Activated CD8-positive, alpha-beta T cell treated with anti-CD3 and anti-CD28 coated beads for 36 hours (primary cell): ENCODE measurements around the gene HELZ2. TPM values are rescaled to one million over a fixed set of nuclear protein-coding genes. Genes with fewer than 3 reads are reported as not detected.

Experiments
- ATAC-seq: fragments of 200-7000 bp; cut with Tn5 transposase; one replicate; pipeline ENCODE4 v1.10.0; 2021; ENCODE audit warnings: mild to moderate bottlenecking, moderate library complexity
- CTCF ChIA-PET: fragments of 350-600 bp; sonication (Branson Sonifier 250); formaldehyde crosslinking; loops from one replicate; lab custom pipeline; 2021; ENCODE audit warnings: antibody characterized with exemption; lab: Charles Lee
- POLR2A ChIA-PET: fragments of 350-600 bp; sonication (Branson Sonifier 250); formaldehyde crosslinking; loops from one replicate; lab custom pipeline; 2021; ENCODE audit warnings: antibody characterized with exemption; lab: Charles Lee
- DNase-seq: peaks from one replicate; pipeline ENCODE4 v3.0.0-alpha.2; 2020
- H3K27ac Mint-ChIP-seq: one replicate; pipeline ENCODE4 v1.8.0; 2021; ENCODE audit warnings: mild to moderate bottlenecking, mixed read lengths
- H3K27me3 Mint-ChIP-seq: one replicate; pipeline ENCODE4 v1.8.0; 2021; ENCODE audit warnings: mixed read lengths
- H3K36me3 Mint-ChIP-seq: one replicate; pipeline ENCODE4 v1.8.0; 2021; ENCODE audit warnings: low read depth, mixed read lengths
- H3K4me1 Mint-ChIP-seq: one replicate; pipeline ENCODE4 v1.8.0; 2021; ENCODE audit warnings: low read depth, mixed read lengths
- H3K4me3 Mint-ChIP-seq: one replicate; pipeline ENCODE4 v1.8.0; 2021; ENCODE audit warnings: mild to moderate bottlenecking, moderate library complexity, mixed read lengths
- H3K9me3 Mint-ChIP-seq: one replicate; pipeline ENCODE4 v1.8.0; 2021; ENCODE audit warnings: mixed read lengths
- intact Hi-C: fragments of 100-400 bp; cut with micrococcal nuclease; formaldehyde crosslinking; loops from one replicate; pipeline ENCODE4 v1.10.0; 2022
- total RNA-seq, 2 experiments: library from RNA; stranded (reverse); gene quantifications; one replicate each; pipeline ENCODE4 v1.2.3, GENCODE V29; 2021
- TF ChIP-seq, protein P1 (sequence below): fragments of 200-600 bp; IDR thresholded peaks from one replicate; pipeline ENCODE4 v1.8.0; 2022; ENCODE audit warnings: antibody characterized with exemption, mild to moderate bottlenecking

HELZ2 gene
- total RNA-seq, 2 experiments from 2014 or later: 14.3 to 17.6 TPM

DNA sequence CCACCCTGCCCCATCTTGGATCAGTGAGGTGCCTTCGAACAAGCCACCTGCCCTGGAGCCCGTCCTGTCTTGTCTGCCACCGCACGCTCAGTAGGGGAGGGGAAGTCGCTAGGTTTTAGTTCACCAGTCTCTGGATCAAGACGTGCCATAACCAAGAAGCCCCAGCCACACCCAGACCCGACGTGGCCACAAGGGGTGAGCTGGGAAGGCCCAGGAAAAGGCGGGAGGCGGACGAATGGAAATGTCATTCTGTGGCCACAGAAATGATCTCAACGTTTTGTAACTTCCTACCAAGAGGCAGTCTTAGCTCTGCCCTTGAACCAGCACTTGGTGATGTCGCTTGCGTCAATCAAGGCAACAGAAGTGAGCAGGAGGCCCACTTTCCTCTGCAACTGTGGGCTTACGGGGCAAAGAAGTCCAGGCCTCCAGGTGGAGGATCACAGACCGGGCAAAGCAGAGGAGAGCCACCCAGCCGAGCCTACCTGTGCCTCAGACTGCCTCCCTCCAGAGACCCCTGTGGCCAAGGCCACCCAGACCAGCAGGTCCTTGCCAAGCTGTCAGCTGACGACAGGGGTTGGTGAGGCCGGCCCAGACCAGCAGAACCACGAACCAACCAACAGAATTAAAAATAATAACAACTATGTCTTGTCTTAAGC lies 38.4 kb upstream of the HELZ2 start:
- TF ChIP-seq, protein P1, sequence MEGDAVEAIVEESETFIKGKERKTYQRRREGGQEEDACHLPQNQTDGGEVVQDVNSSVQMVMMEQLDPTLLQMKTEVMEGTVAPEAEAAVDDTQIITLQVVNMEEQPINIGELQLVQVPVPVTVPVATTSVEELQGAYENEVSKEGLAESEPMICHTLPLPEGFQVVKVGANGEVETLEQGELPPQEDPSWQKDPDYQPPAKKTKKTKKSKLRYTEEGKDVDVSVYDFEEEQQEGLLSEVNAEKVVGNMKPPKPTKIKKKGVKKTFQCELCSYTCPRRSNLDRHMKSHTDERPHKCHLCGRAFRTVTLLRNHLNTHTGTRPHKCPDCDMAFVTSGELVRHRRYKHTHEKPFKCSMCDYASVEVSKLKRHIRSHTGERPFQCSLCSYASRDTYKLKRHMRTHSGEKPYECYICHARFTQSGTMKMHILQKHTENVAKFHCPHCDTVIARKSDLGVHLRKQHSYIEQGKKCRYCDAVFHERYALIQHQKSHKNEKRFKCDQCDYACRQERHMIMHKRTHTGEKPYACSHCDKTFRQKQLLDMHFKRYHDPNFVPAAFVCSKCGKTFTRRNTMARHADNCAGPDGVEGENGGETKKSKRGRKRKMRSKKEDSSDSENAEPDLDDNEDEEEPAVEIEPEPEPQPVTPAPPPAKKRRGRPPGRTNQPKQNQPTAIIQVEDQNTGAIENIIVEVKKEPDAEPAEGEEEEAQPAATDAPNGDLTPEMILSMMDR: no peak
- intact Hi-C loops: no loop called here
- H3K27me3 Mint-ChIP-seq: no peaks in the 10 kb centered on the region
- H3K9me3 Mint-ChIP-seq: no peaks in the 10 kb centered on the region
- no peak for DNase-seq
- no peak overlapping the region for H3K27ac Mint-ChIP-seq
- H3K4me3 Mint-ChIP-seq: no peak overlapping the region
- ATAC-seq: no peak
- CTCF ChIA-PET: interaction anchor here (0.7 kb wide), 1 partner anchor 139 kb away, joined by 3 read pairs; no protein-coding TSS in a partner anchor
- POLR2A ChIA-PET: interaction anchor here (0.6 to 1.0 kb wide), 2 partner anchors 39 to 878 kb away, joined by 3 read pairs; no protein-coding TSS in a partner anchor
- H3K4me1 Mint-ChIP-seq: no peaks in the 10 kb centered on the region
- peaks cover 9% of the 10 kb centered on the region for H3K36me3 Mint-ChIP-seq

DNA sequence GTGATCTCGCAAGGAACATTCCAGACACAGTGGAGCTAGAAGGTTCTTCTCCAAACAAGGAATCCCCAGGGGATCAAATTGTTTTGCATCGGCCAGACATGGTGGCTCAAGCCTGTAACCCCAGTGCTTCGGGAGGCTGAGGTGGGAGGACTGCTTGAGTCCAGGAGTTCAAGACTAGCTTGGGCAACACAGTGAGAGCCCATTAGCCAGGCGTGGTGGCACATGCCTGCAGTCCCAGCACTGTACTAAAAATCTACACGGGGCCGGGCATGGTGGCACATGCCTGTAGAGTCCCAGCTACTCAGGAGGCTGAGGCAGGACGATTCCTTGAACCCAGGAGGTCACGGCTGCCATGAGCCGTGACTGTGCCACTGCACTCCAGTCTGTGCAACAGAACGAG lies 37.6 kb upstream of the HELZ2 start:
- TF ChIP-seq, protein P1: no peak
- Mint-ChIP-seq H3K4me3 (no peak overlapping the region), H3K36me3 (peaks cover 13% of the 10 kb centered on the region), H3K27me3 (no peaks in the 10 kb centered on the region), H3K27ac (no peak overlapping the region), H3K4me1 (peaks cover 2% of the 10 kb centered on the region), H3K9me3 (no peaks in the 10 kb centered on the region)
- DNase-seq (no peak), ATAC-seq (no peak)
- CTCF ChIA-PET: no interaction called here
- intact Hi-C loops: no loop called here
- POLR2A ChIA-PET: interaction anchor here (0.6 kb wide), 1 partner anchor 877 kb away, joined by 3 read pairs; no protein-coding TSS in a partner anchor

DNA sequence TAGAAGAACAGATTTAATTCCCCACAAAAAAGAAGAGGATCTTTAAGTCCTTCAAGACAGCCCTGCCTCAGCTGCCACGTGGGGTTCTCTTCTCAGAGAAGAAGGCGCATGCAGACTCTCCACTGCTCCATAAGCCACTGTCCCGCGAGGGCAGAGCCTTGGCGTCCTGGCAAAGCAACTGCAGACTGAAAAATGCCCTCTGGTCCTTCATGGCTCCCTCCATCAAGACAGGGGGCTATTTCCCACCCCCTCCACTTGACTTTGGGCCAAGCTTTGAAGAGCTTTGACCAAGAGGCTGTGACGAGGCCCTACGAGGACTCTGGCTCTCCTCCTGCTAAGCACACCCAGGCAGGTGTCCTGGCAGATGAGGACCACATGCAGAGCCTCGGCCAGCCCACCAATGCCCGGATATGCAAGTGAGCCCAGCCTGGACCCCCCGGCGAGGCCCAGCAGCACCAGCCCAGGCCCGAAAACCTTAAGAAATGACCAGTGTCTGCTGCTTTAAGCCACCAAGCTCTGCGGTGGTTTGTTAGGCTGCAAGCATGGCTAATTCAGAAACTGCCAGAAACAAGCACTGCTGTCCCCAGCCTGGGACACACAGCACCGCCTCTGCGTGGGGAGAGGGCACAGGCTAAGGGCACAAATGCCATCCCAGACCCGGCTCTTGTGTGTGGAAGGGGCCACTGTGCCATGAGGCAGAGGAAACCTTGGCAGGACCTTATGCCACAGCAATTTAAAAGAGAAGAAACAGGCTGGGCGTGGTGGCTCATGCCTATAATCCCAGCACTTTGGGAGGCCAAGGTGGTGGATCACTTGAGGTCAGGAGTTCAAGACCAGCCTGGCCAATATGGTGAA lies 36.8 kb upstream of the HELZ2 start:
- TF ChIP-seq, protein P1: no peak
- H3K27me3 Mint-ChIP-seq: no peaks in the 10 kb centered on the region
- peaks cover 14% of the 10 kb centered on the region for H3K36me3 Mint-ChIP-seq
- peaks cover 3% of the 10 kb centered on the region for H3K4me1 Mint-ChIP-seq
- H3K27ac Mint-ChIP-seq: no peak overlapping the region
- CTCF ChIA-PET: interaction anchor here (0.9 kb wide), 1 partner anchor 31 kb away, joined by 3 read pairs; no protein-coding TSS in a partner anchor
- no peaks in the 10 kb centered on the region for H3K9me3 Mint-ChIP-seq
- H3K4me3 Mint-ChIP-seq: no peak overlapping the region
- POLR2A ChIA-PET: no interaction called here
- ATAC-seq (no peak), DNase-seq (no peak)
- intact Hi-C loops: no loop called here

DNA sequence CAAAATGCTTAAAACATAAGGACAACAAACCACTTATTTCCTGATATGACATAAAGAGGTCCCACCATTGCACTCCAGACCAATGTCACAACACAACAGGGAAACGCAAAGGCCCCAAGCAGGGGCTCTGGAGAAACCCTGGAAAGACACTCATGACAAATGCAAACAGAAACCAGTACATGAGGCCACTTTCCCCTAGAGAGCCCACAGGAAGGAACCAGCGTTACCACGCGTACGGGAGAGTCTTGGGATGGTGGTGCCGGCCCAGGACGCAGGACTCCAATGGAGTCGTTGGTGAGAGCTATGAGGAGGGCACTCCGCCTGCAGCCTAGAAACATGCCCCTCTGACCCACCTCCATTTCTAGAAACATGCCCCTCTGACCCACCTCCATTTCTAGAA lies 32.6 kb upstream of the HELZ2 start:
- ATAC-seq: no peak
- Mint-ChIP-seq H3K4me1 (peaks cover 3% of the 10 kb centered on the region), H3K27me3 (no peaks in the 10 kb centered on the region), H3K4me3 (no peak overlapping the region), H3K9me3 (no peaks in the 10 kb centered on the region), H3K27ac (no peak overlapping the region), H3K36me3 (peaks cover 21% of the 10 kb centered on the region)
- ChIA-PET POLR2A (no interaction called here), CTCF (no interaction called here)
- TF ChIP-seq, protein P1: no peak
- intact Hi-C loops: no loop called here
- DNase-seq: no peak
